Testis (tissue), 3 donors: ENCODE data around the gene BAG5. TPM values are rescaled to one million over a fixed set of nuclear protein-coding genes. Genes with fewer than 3 reads are reported as not detected.

ENCODE experiments used
- DNase-seq: peaks from one replicate; pipeline ENCODE4 v3.0.0-alpha.2; 2019
- H3K27ac ChIP-seq, 2 donors: fragments of 200-600 bp; sonication (generic); one replicate each; pipeline ENCODE4 v1.5.1; 2019
- H3K27me3 ChIP-seq: fragments of 200-600 bp; sonication (generic); one replicate; pipeline ENCODE4 v1.5.1; 2019
- H3K36me3 ChIP-seq: fragments of 200-600 bp; sonication (generic); one replicate; pipeline ENCODE4 v1.5.1; 2017; ENCODE audit warnings: low read depth; ENCODE audit errors: missing control alignments
- H3K4me1 ChIP-seq: fragments of 200-600 bp; sonication (generic); one replicate; pipeline ENCODE4 v1.5.1; 2019
- H3K4me3 ChIP-seq, 2 donors: fragments of 200-600 bp; sonication (generic); one replicate each; pipeline ENCODE4 v1.5.1; 2017 to 2019
- H3K9me3 ChIP-seq: fragments of 200-600 bp; sonication (generic); one replicate; pipeline ENCODE4 v1.5.1; 2017
- CTCF ChIP-seq, 3 experiments: fragments of 450-650 bp in 2 of 3; fragments of 200-600 bp in 1 of 3; sonication (generic) in 1 of 3; IDR thresholded peaks; one replicate each; pipeline ENCODE4 v1.5.1; 2016 to 2019; ENCODE audit warnings: antibody characterized with exemption in 3 of 3, mild to moderate bottlenecking in 2 of 3, moderate library complexity in 1 of 3
- POLR2A ChIP-seq: fragments of 450-650 bp; IDR thresholded peaks from one replicate; pipeline ENCODE4 v1.6.1; 2017; ENCODE audit warnings: antibody characterized with exemption, mild to moderate bottlenecking, moderate library complexity
- whole genome bisulfite sequencing, 2 donors: methylation state at CpG; one replicate each; pipeline ENCODE4 v1.1.5; 2018; 5-methylcytosine and 5-hydroxymethylcytosine counted together
- intact Hi-C: fragments of 100-400 bp; cut with DNase I; formaldehyde crosslinking; loops from one replicate; pipeline ENCODE4 v1.15.1; 2023; ENCODE audit warnings: low total_unique reads
- polyA plus RNA-seq: library from polyadenylated mRNA; stranded (reverse); fragments of 350-450 nt; fragmentation: Illumina TruSeq; extraction: RNeasy Lipid Tissue Mini Kit (QIAGEN cat#74804); gene quantifications from one replicate; pipeline ENCODE4 v1.2.3, GENCODE V29; 2014; ENCODE audit warnings: low read depth, low replicate concordance; ENCODE audit not compliant: insufficient read depth
- total RNA-seq, 2 donors: library from RNA; depleted of rRNA; stranded (reverse); fragments of >200 nt; gene quantifications; one replicate each; pipeline ENCODE4 v1.2.3, GENCODE V29; 2016

BAG5 gene
- total and polyA plus RNA-seq, 3 donors from 2014 or later = 63.4 to 202 (median 124) TPM

- Histone ChIP-seq H3K9me3 (no peaks in the 10 kb centered on the region), H3K36me3 (no peaks in the 10 kb centered on the region), H3K4me1 (peaks cover 41% of the 10 kb centered on the region), H3K4me3 (no peak overlapping the region), H3K27ac (peak overlapping the region; percentile 63 to 95), H3K27me3 (no peaks in the 10 kb centered on the region)
- WGBS, 2 donors = 49 to 58% methylated on average over 15 to 20 of the region's 20 CpGs
- intact Hi-C loops = no loop called here
- no peak for DNase-seq
- TF ChIP-seq CTCF (IDR thresholded peaks at IDR 0.05) = no peak
- no peak for TF ChIP-seq POLR2A
These were observed 44.6 kb downstream of the BAG5 start for GRCh38 chr14:103517721-103518421.

DNA sequence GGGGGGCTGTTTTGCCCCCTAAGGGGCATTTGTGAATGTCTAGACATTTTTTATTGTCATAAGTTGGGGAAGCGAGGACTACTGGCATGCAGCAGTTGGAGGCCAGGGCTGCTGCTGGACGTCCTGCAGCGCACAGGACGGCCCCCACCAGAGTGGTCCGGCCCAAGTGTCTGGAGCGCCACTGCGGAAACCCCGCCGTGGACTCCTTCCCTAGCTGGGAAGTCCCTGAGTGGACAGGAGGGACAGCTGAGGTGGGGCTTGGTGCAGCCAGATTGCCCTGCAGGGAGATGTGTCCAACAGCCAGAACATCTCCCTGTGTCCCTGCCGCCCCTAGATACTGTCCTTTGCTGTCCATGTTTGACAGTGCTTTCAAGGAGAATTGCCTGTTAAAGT lies 45.3 kb downstream of the BAG5 start:
- Histone ChIP-seq H3K36me3 (no peaks in the 10 kb centered on the region), H3K27ac (no peak overlapping the region), H3K9me3 (no peaks in the 10 kb centered on the region), H3K27me3 (no peaks in the 10 kb centered on the region), H3K4me3 (no peak overlapping the region), H3K4me1 (peaks cover 47% of the 10 kb centered on the region)
- WGBS, 2 donors = 49 to 76% methylated on average over 2 to 10 of the region's 10 CpGs
- DNase-seq = no peak
- intact Hi-C loops = no loop called here
- TF ChIP-seq CTCF (IDR thresholded peaks at IDR 0.05) (no peak), POLR2A (no peak)

GRCh38 chr14:103516426-103517173 lies 45.9 kb downstream of the BAG5 start:
- Histone ChIP-seq H3K4me1 (peaks cover 47% of the 10 kb centered on the region), H3K27me3 (no peaks in the 10 kb centered on the region), H3K36me3 (no peaks in the 10 kb centered on the region), H3K4me3 (no peak overlapping the region), H3K9me3 (no peaks in the 10 kb centered on the region), H3K27ac (no peak overlapping the region)
- TF ChIP-seq POLR2A = no peak
- DNase-seq = no peak
- intact Hi-C loops = no loop called here
- 74 to 85% methylated on average over 10 of the region's 10 CpGs for WGBS, 2 donors

GRCh38 chr14:103514596-103515421 lies 47.6 kb downstream of the BAG5 start:
- WGBS, 2 donors = 83 to 85% methylated on average over 11 to 18 of the region's 18 CpGs
- peaks cover 38% of the 10 kb centered on the region for H3K4me1 ChIP-seq
- DNase-seq = no peak
- H3K36me3 ChIP-seq = no peaks in the 10 kb centered on the region
- intact Hi-C loops = no loop called here
- H3K27me3 ChIP-seq = no peaks in the 10 kb centered on the region
- no peaks in the 10 kb centered on the region for H3K9me3 ChIP-seq
- no peak overlapping the region for H3K27ac ChIP-seq
- TF ChIP-seq CTCF (IDR thresholded peaks at IDR 0.05) = no peak
- no peak for TF ChIP-seq POLR2A
- no peak overlapping the region for H3K4me3 ChIP-seq
